Endothelial cell of umbilical vein (primary cell): ENCODE measurements around the gene TOM1L2. TPM values are rescaled to one million over a fixed set of nuclear protein-coding genes. Genes with fewer than 3 reads are reported as not detected.

Experiments used
- BruUV-seq: library from RNA; stranded (reverse); fragments of 400-500 nt; replicated peaks from 2 replicates; lab custom pipeline; 2021; lab: Mats Ljungman, UMichigan
- CTCF ChIA-PET: fragments of 300-600, 350-600 bp; sonication (Branson Sonifier 250); formaldehyde crosslinking; loops from one replicate; lab custom pipeline; 2021; ENCODE audit warnings: antibody characterized with exemption, inconsistent platforms; lab: Charles Lee
- POLR2A ChIA-PET: fragments of 300-600, 350-600 bp; sonication (Branson Sonifier 250); formaldehyde crosslinking; loops from one replicate; lab custom pipeline; 2021; ENCODE audit warnings: antibody characterized with exemption, inconsistent platforms; lab: Charles Lee
- DNase-seq: peaks from one replicate; pipeline ENCODE4 v3.0.0-alpha.2; 2011; ENCODE audit warnings: low read depth, low spot score
- FAIRE-seq: peaks from 2 replicates; lab custom pipeline; 2011; peaks lifted over from hg19 to GRCh38; lab: Jason Lieb, UNC
- H2AFZ ChIP-seq: 2 replicates; pipeline ENCODE4 v1.6.0; 2012; ENCODE audit warnings: low read depth, low read length, control low read depth, inconsistent platforms
- H3K27ac ChIP-seq: 2 replicates; pipeline ENCODE4 v1.5.1; 2011; ENCODE audit warnings: low read depth, mild to moderate bottlenecking, control low read depth, low read length, moderate library complexity; ENCODE audit not compliant: insufficient read depth
- H3K27me3 ChIP-seq, 2 experiments: 2 replicates each; pipeline versions ENCODE4 v1.6.0 to v1.6.1; 2011; ENCODE audit warnings: low read length in 2 of 2, mixed read lengths in 1 of 2; ENCODE audit not compliant: control insufficient read depth in 2 of 2, insufficient read depth in 2 of 2
- H3K36me3 ChIP-seq, 2 experiments: 2 replicates in 1 of 2; 3 replicates in 1 of 2; pipeline ENCODE4 v1.5.1; 2011; ENCODE audit warnings: low read length in 2 of 2, mild to moderate bottlenecking in 1 of 2, moderate library complexity in 1 of 2; ENCODE audit not compliant: control insufficient read depth in 2 of 2, insufficient read depth in 2 of 2; ENCODE audit errors: extremely low read depth in 1 of 2
- H3K4me1 ChIP-seq: 3 replicates; pipeline ENCODE4 v1.5.1; 2011; ENCODE audit warnings: mild to moderate bottlenecking, low read length; ENCODE audit not compliant: control insufficient read depth, insufficient read depth; ENCODE audit errors: extremely low read depth
- H3K4me2 ChIP-seq: 2 replicates; pipeline ENCODE4 v1.6.1; 2011; ENCODE audit warnings: low read length, control low read depth, mixed read lengths; ENCODE audit not compliant: insufficient read depth
- H3K4me3 ChIP-seq, 3 experiments: fragments of 200-600 bp in 1 of 3; sonication (generic), shearing (Covaris generic) in 1 of 3; replicated peaks in 1 of 3; 2 replicates each; pipeline ENCODE4 v1.5.1; 2011 to 2016; ENCODE audit warnings: control low read depth in 3 of 3, low read length in 3 of 3, mild to moderate bottlenecking in 2 of 3, inconsistent platforms in 1 of 3, low read depth in 1 of 3, moderate library complexity in 1 of 3; ENCODE audit not compliant: insufficient read depth in 1 of 3
- H3K79me2 ChIP-seq: 2 replicates; pipeline ENCODE4 v1.6.0; 2012; ENCODE audit warnings: low read length, inconsistent platforms; ENCODE audit not compliant: control insufficient read depth, insufficient read depth
- H3K9ac ChIP-seq: replicated peaks from 2 replicates; pipeline ENCODE3; 2011; ENCODE audit warnings: low read length, control low read depth; ENCODE audit not compliant: insufficient read depth; ENCODE audit errors: extremely low read depth
- H3K9me1 ChIP-seq: replicated peaks from 3 replicates; pipeline ENCODE4 v1.6.0; 2011; ENCODE audit warnings: mild to moderate bottlenecking, low read length; ENCODE audit not compliant: control insufficient read depth, insufficient read depth; ENCODE audit errors: extremely low read depth
- H3K9me3 ChIP-seq: replicated peaks from 2 replicates; pipeline ENCODE4 v1.5.1; 2012; ENCODE audit warnings: low read length, inconsistent platforms; ENCODE audit not compliant: control insufficient read depth, insufficient read depth
- H4K20me1 ChIP-seq: replicated peaks from 2 replicates; pipeline ENCODE3; 2011; ENCODE audit warnings: mild to moderate bottlenecking, low read length; ENCODE audit not compliant: control insufficient read depth, insufficient read depth; ENCODE audit errors: extremely low read depth
- EZH2 ChIP-seq: IDR thresholded peaks from 2 replicates; pipeline ENCODE4 v1.6.1; 2012; ENCODE audit warnings: borderline replicate concordance, low read depth, mild to moderate bottlenecking, moderate library complexity, low read length, inconsistent platforms; ENCODE audit not compliant: severe bottlenecking
- FOS ChIP-seq: IDR thresholded peaks from 2 replicates; pipeline ENCODE4 v1.6.1; 2011; ENCODE audit warnings: mild to moderate bottlenecking, low read length, moderate library complexity, borderline replicate concordance; ENCODE audit not compliant: insufficient read depth
- GATA2 ChIP-seq: IDR thresholded peaks from 2 replicates; pipeline ENCODE4 v1.7.0; 2011; ENCODE audit warnings: low read depth, mild to moderate bottlenecking, moderate library complexity, mixed read lengths, low read length; ENCODE audit not compliant: insufficient read length, insufficient read depth
- JUN ChIP-seq: IDR thresholded peaks from 2 replicates; pipeline ENCODE4 v1.6.1; 2011; ENCODE audit warnings: borderline replicate concordance, low read depth; ENCODE audit not compliant: insufficient read length, insufficient read depth
- MYC ChIP-seq: IDR thresholded peaks from one replicate; pipeline ENCODE4 v1.6.1; 2011; ENCODE audit warnings: mild to moderate bottlenecking, low read depth, low read length
- POLR2A ChIP-seq: IDR thresholded peaks from 2 replicates; pipeline ENCODE4 v1.6.1; 2012; ENCODE audit warnings: low read depth, mild to moderate bottlenecking, control low read depth, low read length
- POLR2AphosphoS5 ChIP-seq: IDR thresholded peaks from 2 replicates; pipeline ENCODE4 v1.6.1; 2012; ENCODE audit warnings: low read depth, mild to moderate bottlenecking, control low read depth, low read length, moderate library complexity; ENCODE audit not compliant: insufficient read depth
- dilution Hi-C: fragments of 300-500 bp; cut with MboI; formaldehyde crosslinking; loops from one replicate; pipeline ENCODE4 v1.15.0; 2019; ENCODE audit warnings: low sequenced_read_pairs; ENCODE audit not compliant: extremely low pct_ligation_motif_present
- intact Hi-C: fragments of 100-400 bp; cut with micrococcal nuclease; formaldehyde crosslinking; loops from one replicate; pipeline ENCODE4 v1.10.0; 2022
- polyA plus RNA-seq, 4 experiments: library from polyadenylated mRNA; depleted of rRNA in 3 of 4; stranded (reverse) in 3 of 4; unstranded in 1 of 4; fragments of >200 nt; gene quantifications; 2 replicates each; pipeline versions ENCODE4 v1.2.1 to v1.2.3, GENCODE V29; 2011 to 2012; ENCODE audit warnings: missing spikeins in 1 of 4
- total RNA-seq: library from RNA; stranded (reverse); gene quantifications from 2 replicates; pipeline ENCODE4 v1.2.3, GENCODE V29; 2021
- TF ChIP-seq, protein P1 (sequence below), 2 donors: IDR thresholded peaks; 1 replicate in 1 of 2; 2 replicates in 1 of 2; pipeline ENCODE4 v1.5.1; 2011; ENCODE audit warnings: low read length in 2 of 2, mild to moderate bottlenecking in 2 of 2, moderate library complexity in 2 of 2, control low read depth in 1 of 2, inconsistent platforms in 1 of 2, low read depth in 1 of 2; ENCODE audit not compliant: insufficient read depth in 1 of 2; ENCODE audit errors: extremely low read depth in 1 of 2
- TF ChIP-seq, protein P2 (sequence below): IDR thresholded peaks from 2 replicates; pipeline ENCODE4 v1.6.1; 2011; ENCODE audit not compliant: insufficient read depth, insufficient read length

Gene TOM1L2
- total and polyA plus RNA-seq, 2 donors (not counting 3 experiments of a cell fraction or from before 2014, with no cell fraction given) = 31.7 to 37.6 TPM

- Histone ChIP-seq H3K36me3 (no peaks in the 10 kb centered on the region), H3K27ac (no peak overlapping the region), H2AFZ (no peak overlapping the region), H3K4me2 (no peak overlapping the region), H3K79me2 (no peaks in the 10 kb centered on the region), H3K9me1 (no peaks in the 10 kb centered on the region), H4K20me1 (no peaks in the 10 kb centered on the region), H3K9me3 (no peaks in the 10 kb centered on the region), H3K4me1 (peaks cover 30% of the 10 kb centered on the region), H3K9ac (no peak overlapping the region), H3K4me3 (no peak overlapping the region), H3K27me3 (no peaks in the 10 kb centered on the region)
- DNase-seq (no peak), FAIRE-seq (no peak)
- ChIA-PET POLR2A (no interaction called here), CTCF (interaction anchor here (0.6 to 3.6 kb wide), 4 partner anchors 11 to 896 kb away, joined by 3 to 22 read pairs (median 4); no protein-coding TSS in a partner anchor)
- TF ChIP-seq POLR2A = no peak
- TF ChIP-seq, protein P1, sequence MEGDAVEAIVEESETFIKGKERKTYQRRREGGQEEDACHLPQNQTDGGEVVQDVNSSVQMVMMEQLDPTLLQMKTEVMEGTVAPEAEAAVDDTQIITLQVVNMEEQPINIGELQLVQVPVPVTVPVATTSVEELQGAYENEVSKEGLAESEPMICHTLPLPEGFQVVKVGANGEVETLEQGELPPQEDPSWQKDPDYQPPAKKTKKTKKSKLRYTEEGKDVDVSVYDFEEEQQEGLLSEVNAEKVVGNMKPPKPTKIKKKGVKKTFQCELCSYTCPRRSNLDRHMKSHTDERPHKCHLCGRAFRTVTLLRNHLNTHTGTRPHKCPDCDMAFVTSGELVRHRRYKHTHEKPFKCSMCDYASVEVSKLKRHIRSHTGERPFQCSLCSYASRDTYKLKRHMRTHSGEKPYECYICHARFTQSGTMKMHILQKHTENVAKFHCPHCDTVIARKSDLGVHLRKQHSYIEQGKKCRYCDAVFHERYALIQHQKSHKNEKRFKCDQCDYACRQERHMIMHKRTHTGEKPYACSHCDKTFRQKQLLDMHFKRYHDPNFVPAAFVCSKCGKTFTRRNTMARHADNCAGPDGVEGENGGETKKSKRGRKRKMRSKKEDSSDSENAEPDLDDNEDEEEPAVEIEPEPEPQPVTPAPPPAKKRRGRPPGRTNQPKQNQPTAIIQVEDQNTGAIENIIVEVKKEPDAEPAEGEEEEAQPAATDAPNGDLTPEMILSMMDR (IDR thresholded peaks at IDR 0.05; ENCODE audit: extremely low read depth in 1 of 2, insufficient read depth in 1 of 2, low read depth in 1 of 2, low read length in 2 of 2) = no peak
- no peak for TF ChIP-seq FOS
- TF ChIP-seq JUN = no peak
- TF ChIP-seq MYC = no peak
- no peak for TF ChIP-seq POLR2AphosphoS5
- TF ChIP-seq, protein P2, sequence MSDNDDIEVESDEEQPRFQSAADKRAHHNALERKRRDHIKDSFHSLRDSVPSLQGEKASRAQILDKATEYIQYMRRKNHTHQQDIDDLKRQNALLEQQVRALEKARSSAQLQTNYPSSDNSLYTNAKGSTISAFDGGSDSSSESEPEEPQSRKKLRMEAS = no peak
- no peak for TF ChIP-seq EZH2
- no peak for TF ChIP-seq GATA2
- no TSS peak for BruUV-seq
- intact Hi-C loops = no loop called here
- dilution Hi-C loops = no loop called here
These were observed 69.8 kb downstream of the TOM1L2 start for GRCh38 chr17:17902376-17902775.
